Stimulated activated CD4-positive, alpha-beta T cell treated with anti-CD3 and anti-CD28 coated beads, Interleukin-12 subunit alpha, Interleukin-12 subunit beta, amount 100 ng/mL, for 4 hours (primary cell): Measurements from ENCODE around the gene PIK3R5.

Experiments
- DNase-seq: peaks from one replicate; pipeline ENCODE4 v3.0.0-alpha.2; 2020

PIK3R5 gene

DNA sequence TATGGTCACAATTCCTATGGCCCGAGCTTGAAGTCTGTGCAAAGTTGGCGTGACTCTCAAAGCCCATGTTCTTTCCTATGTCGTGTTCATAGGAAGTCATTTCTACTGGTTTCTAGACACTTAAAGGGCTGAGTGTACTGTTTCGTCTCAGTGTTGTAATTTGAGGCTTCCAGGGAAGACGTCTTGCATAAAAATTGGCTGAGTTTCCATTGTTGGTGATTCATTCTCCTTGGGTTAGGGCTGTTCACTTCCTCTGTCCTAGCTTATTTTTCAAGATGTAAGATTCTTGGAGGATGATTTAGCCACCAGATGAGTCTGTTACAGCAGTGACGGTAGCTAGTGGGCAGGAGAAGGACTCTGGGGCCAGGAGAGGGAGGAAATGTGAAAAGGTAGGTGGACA lies 43.1 kb downstream of the PIK3R5 start:
- no peak for DNase-seq

DNA sequence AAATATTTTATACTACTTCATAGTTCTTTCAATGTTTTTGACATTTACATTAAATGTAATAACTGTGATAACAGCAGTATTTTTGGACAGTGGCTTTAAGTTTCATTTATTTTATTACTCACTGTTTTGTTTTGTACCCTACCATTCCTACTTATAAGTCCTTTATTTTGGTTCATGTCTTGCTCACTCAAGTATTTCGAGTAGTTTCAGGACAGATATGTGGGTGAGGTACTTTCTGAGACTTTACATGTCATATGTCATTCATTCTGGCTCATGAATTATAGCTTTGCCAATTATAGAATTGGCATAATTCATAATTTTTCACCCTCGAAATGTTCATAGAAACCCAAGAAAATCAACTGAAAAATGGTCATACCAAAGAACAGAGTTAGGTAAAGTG lies 44.4 kb downstream of the PIK3R5 start:
- no peak for DNase-seq

- DNase-seq: no peak
Measured at GRCh38 chr17:8918807-8919465, 46.6 kb downstream of the PIK3R5 start.

DNA sequence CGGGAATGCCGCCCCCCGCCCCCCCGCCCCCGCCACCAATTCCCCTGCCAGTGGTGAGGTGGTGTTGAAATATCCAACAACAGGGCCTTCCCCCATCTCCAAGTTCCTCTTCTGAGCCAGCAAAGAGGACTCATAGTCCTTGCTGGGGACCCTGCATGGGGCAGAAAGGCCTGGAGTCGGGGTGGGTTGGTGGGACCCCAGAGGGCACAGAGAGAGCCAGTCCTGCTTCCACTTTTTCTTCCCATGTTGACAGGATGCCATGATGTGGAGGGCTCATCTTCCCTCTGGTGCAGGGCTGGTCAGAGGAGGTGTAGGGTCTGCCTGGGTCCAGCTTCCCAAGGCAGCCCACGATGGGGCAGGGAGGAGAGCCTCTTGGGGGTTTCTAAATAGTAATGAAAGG lies 49.0 kb downstream of the PIK3R5 start:
- no peak for DNase-seq

- DNase-seq: no peak
Measured at GRCh38 chr17:8914554-8914953, 51.0 kb downstream of the PIK3R5 start.

DNA sequence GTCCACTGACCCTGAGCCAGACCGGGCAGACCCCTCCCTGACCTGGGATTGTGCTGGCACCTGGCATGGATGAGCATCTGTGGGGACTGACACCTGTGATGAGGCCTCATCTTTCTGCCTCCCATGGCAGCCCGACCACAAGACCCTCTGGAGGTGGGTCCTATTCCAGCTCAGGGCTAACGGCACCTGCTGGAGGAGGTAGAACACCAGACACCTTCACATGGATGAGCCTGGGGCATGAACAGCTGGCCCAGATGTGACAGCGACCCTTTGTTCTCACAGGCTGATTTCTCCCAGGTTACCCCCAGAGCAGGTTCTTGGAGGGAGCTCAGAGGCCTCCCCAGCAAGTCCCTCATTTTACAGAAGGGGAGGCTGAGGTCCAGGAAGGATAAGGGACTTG lies 51.6 kb downstream of the PIK3R5 start:
- no peak for DNase-seq

GRCh38 chr17:8913091-8913490 lies 52.4 kb downstream of the PIK3R5 start:
- no peak for DNase-seq

GRCh38 chr17:8912084-8912981 lies 53.2 kb downstream of the PIK3R5 start:
- no peak for DNase-seq

DNA sequence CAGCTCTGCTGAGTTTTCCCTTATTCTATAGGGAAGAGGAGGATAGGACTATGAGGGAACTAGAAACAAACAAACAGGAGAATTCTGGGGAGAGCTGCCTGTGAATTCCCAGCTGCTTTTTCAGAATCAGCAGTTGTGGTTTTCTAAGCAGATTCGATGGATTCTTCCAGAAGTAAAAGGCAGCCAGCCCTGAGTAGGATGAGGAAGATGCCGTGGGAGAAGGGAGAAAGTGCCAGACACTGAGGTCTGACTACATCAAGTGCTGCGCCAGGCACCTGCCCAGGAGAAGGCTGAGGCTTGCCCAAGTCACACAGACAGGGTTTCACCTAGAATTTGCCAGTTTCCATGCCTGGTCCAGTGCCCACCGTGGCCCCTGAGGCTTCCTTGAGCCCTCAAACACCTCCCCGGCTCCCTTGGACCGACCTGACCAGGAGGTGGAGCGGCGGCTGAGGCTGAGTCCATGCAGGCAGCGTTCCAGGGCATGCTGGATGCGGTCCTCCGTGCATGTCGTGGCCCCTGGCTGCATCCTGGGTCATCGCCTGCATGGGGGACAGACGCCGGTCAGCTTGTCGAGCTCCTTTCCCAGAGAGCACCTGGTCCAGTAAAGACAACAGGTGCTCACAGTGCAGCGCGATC lies 54.4 kb downstream of the PIK3R5 start:
- no peak for DNase-seq

DNA sequence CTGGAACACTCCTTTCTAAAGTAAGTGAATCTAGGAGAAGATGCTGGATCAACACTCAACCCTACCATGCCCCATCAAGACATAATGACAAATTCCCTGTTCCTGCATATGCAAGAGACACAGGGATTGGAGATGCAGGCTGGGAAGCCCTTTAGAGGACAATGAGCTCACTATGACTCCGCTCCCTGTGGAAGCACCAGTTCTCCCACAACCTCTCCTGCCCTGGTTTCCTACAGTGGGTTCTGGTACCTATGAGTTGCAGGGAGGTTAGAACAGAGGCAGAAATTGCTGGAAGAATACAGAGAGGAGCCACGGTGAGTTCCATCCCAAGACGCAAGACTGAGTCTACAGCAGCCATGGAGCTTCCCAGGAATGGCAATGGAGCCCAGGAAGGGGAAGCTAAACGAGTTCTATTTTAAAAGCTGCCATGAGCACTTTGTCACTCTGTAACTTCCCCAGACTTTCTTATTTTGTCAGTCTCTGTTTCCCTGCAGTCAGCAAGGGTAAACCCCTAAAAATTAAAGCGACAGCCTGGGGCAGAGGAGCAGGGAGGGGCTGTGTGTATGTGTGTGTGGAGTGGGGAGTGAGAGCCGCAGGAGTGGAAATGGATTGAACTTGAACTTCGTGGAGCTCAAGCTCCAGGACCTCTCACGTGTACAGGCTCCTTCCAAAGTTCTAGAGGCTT lies 55.8 kb downstream of the PIK3R5 start:
- DNase-seq: no peak

- DNase-seq: no peak
Measured at GRCh38 chr17:8905331-8905730, 60.2 kb downstream of the PIK3R5 start.

- DNase-seq: no peak
Measured at GRCh38 chr17:8904686-8905085, 60.8 kb downstream of the PIK3R5 start.

- DNase-seq: no peak
Measured at GRCh38 chr17:8904201-8904600, 61.3 kb downstream of the PIK3R5 start.

GRCh38 chr17:8900626-8901585 lies 64.6 kb downstream of the PIK3R5 start:
- no peak for DNase-seq

- no peak for DNase-seq
Measured at GRCh38 chr17:8900207-8900606, 65.3 kb downstream of the PIK3R5 start.

DNA sequence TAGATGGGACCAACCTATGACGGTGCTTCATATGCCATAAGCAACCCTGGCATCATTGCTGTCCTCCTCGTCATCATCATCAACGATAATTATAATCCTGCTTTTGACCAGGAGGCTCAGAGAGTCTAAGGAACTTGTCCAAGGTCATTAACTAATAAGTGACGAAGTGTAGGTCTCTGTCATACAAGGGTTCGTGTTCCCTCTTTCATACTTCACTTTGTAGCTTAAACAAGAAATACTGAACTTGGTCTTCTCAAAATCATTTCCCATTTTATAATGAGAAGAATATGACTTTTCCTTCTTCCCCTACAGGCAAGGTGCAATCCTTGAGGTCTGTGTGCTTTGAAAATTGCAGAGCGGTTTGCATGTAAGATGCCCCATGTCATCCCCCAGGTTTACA lies 66.9 kb downstream of the PIK3R5 start:
- DNase-seq: no peak

DNA sequence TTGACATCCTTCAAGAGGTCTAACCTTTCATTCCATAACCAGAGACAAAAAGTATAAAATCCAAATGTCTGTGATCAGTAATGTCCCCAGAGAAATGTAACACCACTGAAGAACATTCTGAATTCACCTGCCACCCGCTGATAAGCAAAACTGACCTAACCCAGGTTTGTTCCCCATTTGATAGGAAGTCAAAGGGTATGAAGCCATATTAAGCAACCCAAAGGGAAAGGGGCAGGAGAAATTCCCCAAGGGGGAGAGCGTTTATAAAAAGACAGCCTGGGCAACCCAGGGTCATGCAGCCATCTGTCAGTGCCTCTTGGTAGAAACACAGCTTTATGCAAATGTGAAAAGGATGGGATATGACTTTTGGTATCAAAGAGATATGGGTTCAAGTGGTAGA lies 67.4 kb downstream of the PIK3R5 start:
- no peak for DNase-seq

DNA sequence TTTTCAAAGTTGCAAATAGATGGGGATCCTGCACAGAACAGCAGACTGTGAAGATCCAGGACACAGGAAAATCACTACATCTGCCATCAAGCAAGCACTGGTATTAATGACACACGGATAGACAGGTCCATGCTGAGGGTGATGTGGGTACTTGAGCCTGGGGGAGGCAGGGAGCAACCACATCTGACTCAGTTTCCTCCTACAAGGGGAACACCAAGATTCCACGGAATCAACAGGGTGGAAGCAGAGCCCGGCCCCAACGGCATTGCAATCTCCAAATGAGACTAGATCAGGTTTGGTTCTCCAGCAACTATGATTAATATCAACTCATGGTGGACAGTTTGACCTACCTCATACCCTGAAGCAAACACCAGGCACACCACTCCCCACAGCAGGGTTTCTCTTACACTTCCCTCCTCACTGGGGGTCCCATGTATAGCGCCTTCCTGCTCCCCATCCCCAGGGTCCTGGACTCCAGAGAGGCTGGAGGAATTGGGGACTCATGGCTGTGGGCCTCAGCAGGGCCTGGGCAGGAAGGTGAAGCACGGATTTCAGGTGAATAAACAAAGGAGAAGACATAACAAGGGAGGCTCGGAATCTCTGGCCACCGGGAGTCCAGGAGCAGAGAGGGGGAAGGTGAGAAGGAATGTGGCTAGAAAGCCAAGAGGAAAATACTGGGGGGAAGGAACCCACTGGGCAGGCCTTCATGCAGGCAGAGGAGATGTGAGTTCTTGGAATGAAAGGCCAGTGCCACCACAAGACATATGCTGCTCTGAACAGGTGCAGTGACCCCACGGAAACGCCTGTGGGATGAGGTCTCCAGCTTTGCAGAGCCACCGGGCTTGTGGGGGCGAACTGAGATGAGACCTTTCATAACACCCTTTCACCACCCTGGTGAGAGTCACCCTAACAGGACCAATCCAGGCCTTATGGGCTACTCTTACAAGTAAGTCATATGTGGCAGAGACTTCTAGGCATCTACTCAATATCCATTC lies 68.6 kb downstream of the PIK3R5 start:
- DNase-seq: no peak

DNA sequence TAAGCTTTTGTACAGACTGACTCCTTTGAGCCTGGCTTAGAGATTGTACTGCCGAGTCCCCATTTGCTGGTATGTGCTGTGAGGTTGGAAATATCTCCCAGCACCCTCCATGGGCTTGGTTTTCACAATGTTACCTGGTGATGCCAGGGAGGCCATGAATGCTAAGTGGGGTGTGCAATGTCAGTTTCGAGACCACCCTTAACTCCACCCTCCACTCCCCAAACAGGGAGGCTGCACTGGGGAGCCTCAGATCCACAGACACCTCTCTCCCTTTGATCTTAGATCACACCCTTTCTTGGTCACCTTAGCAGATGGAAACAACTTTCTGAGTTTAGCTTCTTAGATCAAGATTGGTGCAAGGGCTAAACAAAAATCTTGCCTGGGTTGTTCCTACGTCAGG lies 69.4 kb downstream of the PIK3R5 start:
- DNase-seq: no peak

DNA sequence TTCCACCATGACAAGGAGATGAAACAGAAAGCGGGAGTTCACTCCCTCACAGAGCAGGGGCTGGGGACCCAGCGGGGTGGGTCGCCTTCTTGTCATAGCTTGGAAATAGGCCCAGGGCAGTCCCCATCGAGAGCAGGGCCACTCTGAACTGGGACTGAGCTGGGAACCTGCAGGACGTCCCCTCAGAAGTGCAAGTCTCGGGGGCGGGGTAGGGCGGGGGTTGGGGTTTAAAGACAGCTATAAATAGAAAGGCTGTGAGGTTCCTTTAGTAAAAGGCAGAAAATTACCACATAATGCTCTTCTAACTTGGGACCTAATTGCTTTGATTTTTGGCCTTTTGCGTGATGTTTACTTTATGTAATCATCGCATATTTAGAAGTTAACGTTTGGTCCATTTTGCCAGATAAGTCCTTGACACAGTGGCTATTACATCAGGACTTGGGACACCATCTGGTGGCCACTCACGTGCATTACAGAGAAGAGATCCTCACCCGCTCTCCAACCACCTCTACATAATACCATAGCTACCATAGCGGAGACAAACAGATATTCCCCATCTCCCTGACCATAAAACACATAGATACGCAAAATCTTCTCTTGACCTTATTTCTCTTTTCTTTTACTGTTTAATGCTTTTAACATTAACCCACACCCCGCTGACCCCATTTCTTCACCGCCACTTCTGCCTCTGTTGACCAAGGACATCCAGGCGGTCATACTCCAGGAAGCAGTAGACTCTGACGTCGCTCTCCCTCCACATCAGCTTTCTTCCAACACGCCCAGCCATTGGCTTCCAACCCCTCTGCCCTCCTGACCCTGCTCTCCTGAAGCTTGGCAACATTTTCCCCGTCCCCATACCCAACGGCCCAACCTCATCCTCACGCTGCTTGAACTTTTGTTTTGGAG lies 70.6 kb downstream of the PIK3R5 start:
- peak; percentile 25 for DNase-seq
